Measurements from ENCODE around the gene BIRC2. TPM values are rescaled to one million over a fixed set of nuclear protein-coding genes. Genes with fewer than 3 reads are reported as not detected.

Gene BIRC2
- total RNA-seq, 1 experiment from 2014 or later: 76.8 TPM

DNA sequence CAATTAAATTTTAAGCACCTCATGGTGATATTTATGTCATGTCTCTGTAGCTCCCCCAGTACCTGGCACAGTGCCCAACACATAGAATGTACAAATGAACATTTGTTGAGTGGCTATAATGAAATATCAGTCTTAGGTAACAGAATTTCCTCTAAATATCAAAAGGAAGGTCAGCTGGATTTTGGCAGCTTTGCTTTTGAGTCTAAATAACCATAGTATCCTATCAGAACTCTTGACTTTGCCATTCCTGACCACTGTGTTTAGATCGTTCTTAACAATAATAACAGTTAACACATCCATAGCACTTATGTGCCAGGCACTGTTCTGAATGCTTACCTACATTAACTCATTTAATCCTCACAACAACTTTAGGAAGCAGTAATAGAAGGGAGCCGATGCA lies 79.0 kb downstream of the BIRC2 start:
- H3K36me3 ChIP-seq (ENCODE audit: control insufficient read depth, insufficient read depth, low read length): no peaks in the 10 kb centered on the region; the same call in 1 of the 2 replicates
- DNase-seq (ENCODE audit: low read depth, low spot score) (no peak), ATAC-seq (no peak)
- no peaks in the 10 kb centered on the region for H3K9me3 ChIP-seq (ENCODE audit: control insufficient read depth, insufficient read depth, low read depth, low read length)
- no peak overlapping the region for H3K4me3 ChIP-seq (ENCODE audit: low read depth in 2 of 2, low read length in 2 of 2)
- in situ Hi-C loops (cut with HindIII; ENCODE audit: low pct_unique_long_range_greater_than_20kb, low sequenced_read_pairs): no loop called here
- POLR2A ChIA-PET: no interaction called here
- intact Hi-C loops (cut with micrococcal nuclease; ENCODE audit: unreplicated experiment): no loop called here
- peaks cover 40% of the 10 kb centered on the region for H3K4me1 ChIP-seq (ENCODE audit: control insufficient read depth, insufficient read depth, low read length)
- H3K27ac ChIP-seq (ENCODE audit: low read length): peak overlapping the region; percentile 29; the same call in 1 of the 2 replicates
- TF ChIP-seq, protein P1, sequence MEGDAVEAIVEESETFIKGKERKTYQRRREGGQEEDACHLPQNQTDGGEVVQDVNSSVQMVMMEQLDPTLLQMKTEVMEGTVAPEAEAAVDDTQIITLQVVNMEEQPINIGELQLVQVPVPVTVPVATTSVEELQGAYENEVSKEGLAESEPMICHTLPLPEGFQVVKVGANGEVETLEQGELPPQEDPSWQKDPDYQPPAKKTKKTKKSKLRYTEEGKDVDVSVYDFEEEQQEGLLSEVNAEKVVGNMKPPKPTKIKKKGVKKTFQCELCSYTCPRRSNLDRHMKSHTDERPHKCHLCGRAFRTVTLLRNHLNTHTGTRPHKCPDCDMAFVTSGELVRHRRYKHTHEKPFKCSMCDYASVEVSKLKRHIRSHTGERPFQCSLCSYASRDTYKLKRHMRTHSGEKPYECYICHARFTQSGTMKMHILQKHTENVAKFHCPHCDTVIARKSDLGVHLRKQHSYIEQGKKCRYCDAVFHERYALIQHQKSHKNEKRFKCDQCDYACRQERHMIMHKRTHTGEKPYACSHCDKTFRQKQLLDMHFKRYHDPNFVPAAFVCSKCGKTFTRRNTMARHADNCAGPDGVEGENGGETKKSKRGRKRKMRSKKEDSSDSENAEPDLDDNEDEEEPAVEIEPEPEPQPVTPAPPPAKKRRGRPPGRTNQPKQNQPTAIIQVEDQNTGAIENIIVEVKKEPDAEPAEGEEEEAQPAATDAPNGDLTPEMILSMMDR (IDR thresholded peaks at IDR 0.05): no peak
- TF ChIP-seq SIN3A (IDR thresholded peaks at IDR 0.05; ENCODE audit: borderline replicate concordance, insufficient read depth, low read depth, low read length) (no peak), TCF7L2 (IDR thresholded peaks at IDR 0.05; ENCODE audit: low read depth, low read length) (no peak), POLR2AphosphoS5 (IDR thresholded peaks at IDR 0.05; ENCODE audit: low read depth, low read length) (no peak)
- TF ChIP-seq, protein P2, sequence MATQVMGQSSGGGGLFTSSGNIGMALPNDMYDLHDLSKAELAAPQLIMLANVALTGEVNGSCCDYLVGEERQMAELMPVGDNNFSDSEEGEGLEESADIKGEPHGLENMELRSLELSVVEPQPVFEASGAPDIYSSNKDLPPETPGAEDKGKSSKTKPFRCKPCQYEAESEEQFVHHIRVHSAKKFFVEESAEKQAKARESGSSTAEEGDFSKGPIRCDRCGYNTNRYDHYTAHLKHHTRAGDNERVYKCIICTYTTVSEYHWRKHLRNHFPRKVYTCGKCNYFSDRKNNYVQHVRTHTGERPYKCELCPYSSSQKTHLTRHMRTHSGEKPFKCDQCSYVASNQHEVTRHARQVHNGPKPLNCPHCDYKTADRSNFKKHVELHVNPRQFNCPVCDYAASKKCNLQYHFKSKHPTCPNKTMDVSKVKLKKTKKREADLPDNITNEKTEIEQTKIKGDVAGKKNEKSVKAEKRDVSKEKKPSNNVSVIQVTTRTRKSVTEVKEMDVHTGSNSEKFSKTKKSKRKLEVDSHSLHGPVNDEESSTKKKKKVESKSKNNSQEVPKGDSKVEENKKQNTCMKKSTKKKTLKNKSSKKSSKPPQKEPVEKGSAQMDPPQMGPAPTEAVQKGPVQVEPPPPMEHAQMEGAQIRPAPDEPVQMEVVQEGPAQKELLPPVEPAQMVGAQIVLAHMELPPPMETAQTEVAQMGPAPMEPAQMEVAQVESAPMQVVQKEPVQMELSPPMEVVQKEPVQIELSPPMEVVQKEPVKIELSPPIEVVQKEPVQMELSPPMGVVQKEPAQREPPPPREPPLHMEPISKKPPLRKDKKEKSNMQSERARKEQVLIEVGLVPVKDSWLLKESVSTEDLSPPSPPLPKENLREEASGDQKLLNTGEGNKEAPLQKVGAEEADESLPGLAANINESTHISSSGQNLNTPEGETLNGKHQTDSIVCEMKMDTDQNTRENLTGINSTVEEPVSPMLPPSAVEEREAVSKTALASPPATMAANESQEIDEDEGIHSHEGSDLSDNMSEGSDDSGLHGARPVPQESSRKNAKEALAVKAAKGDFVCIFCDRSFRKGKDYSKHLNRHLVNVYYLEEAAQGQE (IDR thresholded peaks at IDR 0.05; ENCODE audit: insufficient read depth in 1 of 2, low read depth in 2 of 2, low read length in 1 of 2): no peak
- H3K27me3 ChIP-seq (ENCODE audit: control insufficient read depth, insufficient read depth, low read length): no peaks in the 10 kb centered on the region
- CTCF ChIA-PET: no interaction called here
- TSS peak; percentile 21 for BruUV-seq (replicated peaks)

DNA sequence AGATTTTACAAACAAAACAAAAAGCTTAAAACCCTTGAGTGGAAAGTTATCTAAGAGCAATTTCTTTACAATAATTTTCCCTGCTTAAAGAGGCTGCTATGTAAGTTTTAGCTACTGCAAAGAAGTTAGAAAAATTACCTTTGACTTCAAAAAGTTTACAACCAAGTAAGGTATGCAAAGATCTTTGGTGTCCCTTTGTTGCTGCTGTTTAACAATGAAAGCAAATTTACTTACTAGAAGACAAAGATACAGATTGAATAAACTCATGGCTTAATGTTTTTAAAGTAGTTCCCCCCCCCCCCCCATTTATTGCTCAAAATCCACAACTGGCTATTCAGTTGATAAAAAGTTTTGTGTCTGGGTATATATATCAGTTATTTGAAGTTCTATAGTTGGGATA lies 79.6 kb downstream of the BIRC2 start:
- Histone ChIP-seq H3K27me3 (ENCODE audit: control insufficient read depth, insufficient read depth, low read length) (no peaks in the 10 kb centered on the region), H3K4me1 (ENCODE audit: control insufficient read depth, insufficient read depth, low read length) (peaks cover 40% of the 10 kb centered on the region), H3K27ac (ENCODE audit: low read length) (no peak overlapping the region), H3K9me3 (ENCODE audit: control insufficient read depth, insufficient read depth, low read depth, low read length) (no peaks in the 10 kb centered on the region), H3K4me3 (ENCODE audit: low read depth in 2 of 2, low read length in 2 of 2) (no peak overlapping the region), H3K36me3 (ENCODE audit: control insufficient read depth, insufficient read depth, low read length) (no peaks in the 10 kb centered on the region; the same call in 1 of the 2 replicates)
- POLR2A ChIA-PET: no interaction called here
- CTCF ChIA-PET: no interaction called here
- no TSS peak for BruUV-seq (replicated peaks)
- intact Hi-C loops (cut with micrococcal nuclease; ENCODE audit: unreplicated experiment): no loop called here
- in situ Hi-C loops (cut with HindIII; ENCODE audit: low pct_unique_long_range_greater_than_20kb, low sequenced_read_pairs): no loop called here
- ATAC-seq (no peak), DNase-seq (ENCODE audit: low read depth, low spot score) (no peak)
- TF ChIP-seq, protein P1 (IDR thresholded peaks at IDR 0.05): no peak
- TF ChIP-seq SIN3A (IDR thresholded peaks at IDR 0.05; ENCODE audit: borderline replicate concordance, insufficient read depth, low read depth, low read length): no peak
- no peak for TF ChIP-seq POLR2AphosphoS5 (IDR thresholded peaks at IDR 0.05; ENCODE audit: low read depth, low read length)
- no peak for TF ChIP-seq TCF7L2 (IDR thresholded peaks at IDR 0.05; ENCODE audit: low read depth, low read length)
- TF ChIP-seq, protein P2 (IDR thresholded peaks at IDR 0.05; ENCODE audit: insufficient read depth in 1 of 2, low read depth in 2 of 2, low read length in 1 of 2): no peak
